Cerebellar cortex (tissue), 1 donor: Measurements from ENCODE around the gene ZBTB20.

Experiments
- DNase-seq: peaks from one replicate; pipeline ENCODE4 v3.0.0-alpha.2; 2015; ENCODE audit warnings: low spot score

Gene ZBTB20

GRCh38 chr3:114584734-114585371 lies 562.2 kb downstream of the ZBTB20 start:
- DNase-seq, result no peak

DNA sequence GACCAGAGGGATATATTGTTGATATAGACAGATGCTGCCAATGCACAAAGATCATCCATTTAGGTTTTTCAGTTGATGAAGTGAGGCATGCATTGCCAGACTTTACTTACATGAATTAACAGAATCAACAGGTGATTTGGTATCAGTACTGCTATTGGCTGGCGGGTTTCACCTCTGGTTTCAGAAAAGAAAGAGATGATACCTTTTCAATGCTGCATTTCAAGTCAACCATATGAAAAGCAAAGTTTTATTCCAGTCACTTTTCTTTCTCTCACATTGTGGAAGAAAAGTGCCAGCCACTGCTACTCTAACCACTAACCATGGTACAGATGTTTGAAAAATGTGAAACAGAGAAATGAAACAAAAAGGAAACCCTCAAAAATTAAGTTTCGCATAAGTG lies 564.2 kb downstream of the ZBTB20 start:
- no peak for DNase-seq

GRCh38 chr3:114572364-114573062 lies 574.6 kb downstream of the ZBTB20 start:
- no peak for DNase-seq

DNA sequence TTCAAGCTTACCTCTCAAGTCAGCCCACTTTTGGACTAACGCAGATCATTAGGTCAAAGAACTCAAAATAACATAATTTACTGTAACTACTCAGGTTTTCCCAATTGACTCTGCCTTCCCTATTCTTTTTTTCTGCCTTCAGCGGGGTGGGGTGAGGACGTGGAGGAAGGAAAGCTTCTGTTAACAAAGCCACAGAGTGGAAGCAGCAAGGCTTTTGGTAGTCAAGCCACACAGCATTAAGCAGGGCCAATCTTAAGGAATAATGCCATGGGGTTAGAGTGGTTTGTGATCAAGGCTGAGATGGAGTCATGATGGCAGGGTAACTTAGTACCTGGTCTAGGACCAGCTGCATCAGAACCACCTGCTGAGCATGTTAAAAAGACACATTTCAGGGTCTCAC lies 575.7 kb downstream of the ZBTB20 start:
- no peak for DNase-seq

- DNase-seq, result no peak
Observed at GRCh38 chr3:114569186-114569585, 577.9 kb downstream of the ZBTB20 start.

DNA sequence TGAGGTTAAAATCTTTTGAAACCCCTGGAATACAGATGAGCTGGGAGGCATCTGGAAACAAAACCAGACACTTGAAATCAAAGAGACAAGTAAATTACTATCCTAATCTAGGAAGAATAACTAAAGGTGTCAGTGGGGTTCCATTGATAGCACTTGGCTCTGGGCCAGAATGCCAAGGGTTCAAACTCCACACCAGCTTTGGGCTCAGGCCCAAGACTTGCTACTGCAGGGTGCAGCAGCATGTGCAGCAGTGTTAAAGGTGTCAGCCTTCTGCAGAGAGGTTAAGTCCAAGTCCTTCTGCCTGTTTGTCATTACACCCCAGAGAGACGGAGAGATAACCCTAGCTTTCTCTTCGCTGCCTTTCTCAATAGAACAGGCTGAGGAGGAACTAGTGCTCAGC lies 579.3 kb downstream of the ZBTB20 start:
- DNase-seq, result no peak

GRCh38 chr3:114566767-114567166 lies 580.3 kb downstream of the ZBTB20 start:
- DNase-seq, result no peak

DNA sequence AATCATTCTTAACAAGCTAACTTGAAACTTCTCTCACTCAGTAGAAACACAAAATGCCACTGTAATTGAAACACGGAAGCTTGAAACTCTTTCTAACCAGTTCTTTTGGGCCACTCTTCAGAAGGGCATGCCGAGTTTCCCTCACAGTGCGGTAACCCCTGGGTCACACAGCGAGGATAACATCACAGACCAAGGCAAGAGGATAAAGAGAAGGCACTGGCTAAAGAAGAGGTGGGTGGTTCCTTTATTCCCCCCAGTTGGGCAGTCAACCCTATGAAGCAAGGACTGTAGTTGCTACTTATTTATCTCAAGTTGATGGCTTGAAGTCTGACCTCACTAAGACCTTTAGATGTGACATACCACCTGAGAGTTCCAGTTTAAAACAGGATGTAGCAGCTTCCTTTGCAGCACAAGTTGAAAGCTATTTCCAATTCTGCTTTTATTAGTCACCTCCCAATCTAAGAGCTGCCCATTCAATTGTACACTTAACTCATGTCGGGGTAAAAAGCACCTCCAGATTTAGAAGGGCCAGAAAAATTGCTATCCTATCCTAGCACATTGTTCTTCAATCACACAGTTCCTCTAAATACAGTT lies 580.8 kb downstream of the ZBTB20 start:
- DNase-seq, result no peak

- peak; percentile 56 for DNase-seq
Observed at GRCh38 chr3:114565216-114565615, 581.9 kb downstream of the ZBTB20 start.

- no peak for DNase-seq
Observed at GRCh38 chr3:114563720-114564119, 583.4 kb downstream of the ZBTB20 start.

- DNase-seq, result no peak
Observed at GRCh38 chr3:114562557-114562956, 584.5 kb downstream of the ZBTB20 start.

GRCh38 chr3:114558271-114558670 lies 588.8 kb downstream of the ZBTB20 start:
- no peak for DNase-seq

- no peak for DNase-seq
Observed at GRCh38 chr3:114557791-114558190, 589.3 kb downstream of the ZBTB20 start.

GRCh38 chr3:114556657-114557213 lies 590.4 kb downstream of the ZBTB20 start:
- no peak for DNase-seq

DNA sequence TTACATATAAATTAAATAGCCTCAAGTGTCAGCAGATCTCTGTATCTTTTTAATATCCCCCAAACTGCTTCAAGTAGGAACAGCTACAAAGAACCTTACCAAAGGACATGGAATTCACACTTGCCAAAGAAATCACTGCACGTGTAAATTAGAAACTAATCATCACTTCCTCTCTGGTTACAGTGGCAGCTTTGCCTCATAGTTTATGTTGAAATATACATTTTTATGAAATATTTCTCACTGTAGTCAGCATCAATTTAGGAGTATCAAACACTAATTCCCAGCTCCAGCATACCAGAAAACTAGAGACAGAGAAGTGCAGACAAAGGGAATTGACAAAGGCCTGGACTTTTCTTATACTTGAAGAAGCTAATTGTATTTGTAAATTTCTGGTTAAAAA lies 592.4 kb downstream of the ZBTB20 start:
- no peak for DNase-seq

GRCh38 chr3:114553949-114554593 lies 593.0 kb downstream of the ZBTB20 start:
- no peak for DNase-seq

DNA sequence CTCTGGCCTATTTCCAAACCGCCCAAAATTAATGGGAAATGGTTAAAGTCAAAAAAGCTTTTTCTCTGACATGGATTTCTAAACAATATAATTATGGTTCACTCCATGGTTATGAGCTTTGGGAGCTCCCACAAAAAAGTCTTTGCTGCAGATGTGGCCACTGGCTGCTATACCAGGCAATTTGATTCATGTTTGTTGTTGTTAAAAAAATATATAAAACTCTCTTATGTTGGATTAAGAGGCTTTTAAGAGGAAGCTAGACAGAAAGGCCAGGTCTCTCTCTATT lies 594.6 kb downstream of the ZBTB20 start:
- DNase-seq, result no peak

GRCh38 chr3:114551770-114552526 lies 595.1 kb downstream of the ZBTB20 start:
- no peak for DNase-seq

GRCh38 chr3:114550165-114550564 lies 596.9 kb downstream of the ZBTB20 start:
- no peak for DNase-seq

DNA sequence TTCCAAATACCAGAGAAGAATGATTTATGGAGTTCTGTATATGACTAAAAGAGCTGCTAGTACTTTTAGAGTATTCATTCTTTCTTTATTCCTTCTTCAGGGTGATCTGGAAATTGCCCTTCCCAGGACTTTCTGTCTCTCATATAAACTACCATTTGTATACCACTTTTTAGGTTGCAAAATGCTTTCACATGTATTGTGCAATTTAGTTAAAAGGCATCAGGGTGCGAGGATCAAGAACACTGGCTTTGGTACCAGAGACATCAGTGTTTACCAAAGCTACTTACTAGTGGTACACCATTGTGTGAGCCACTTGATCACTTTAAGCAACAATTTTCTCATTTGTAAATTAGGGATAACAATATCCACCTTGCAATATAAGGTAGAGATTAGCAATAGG lies 601.9 kb downstream of the ZBTB20 start:
- DNase-seq, result no peak

DNA sequence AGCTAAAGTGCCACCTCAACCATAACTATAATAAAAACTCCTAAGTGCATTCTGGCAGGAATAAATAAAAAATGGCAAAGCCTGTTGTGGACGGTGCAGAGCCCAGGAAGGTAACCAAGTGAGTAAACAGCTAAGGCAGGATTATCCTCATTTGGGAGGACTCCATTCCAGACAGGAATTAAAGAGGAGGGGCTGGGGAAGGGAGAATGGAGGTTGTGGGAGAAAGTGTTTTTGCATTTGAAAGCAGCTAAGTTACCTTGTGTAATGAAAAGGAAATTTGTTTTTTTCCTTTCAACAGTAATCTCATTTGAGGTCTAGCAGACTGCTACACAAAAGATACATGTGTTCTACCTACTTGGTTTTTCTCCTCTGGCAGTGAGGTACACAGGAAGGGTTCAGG lies 604.7 kb downstream of the ZBTB20 start:
- no peak for DNase-seq

- no peak for DNase-seq
Observed at GRCh38 chr3:114539525-114539924, 607.6 kb downstream of the ZBTB20 start.
